GM13977 (cell line): Measurements from ENCODE around the gene NME4.

Experiments
- DNase-seq: peaks from one replicate; pipeline ENCODE4 v3.0.0; 2012; ENCODE audit warnings: low spot score
- CTCF ChIP-seq: IDR thresholded peaks from 2 replicates; pipeline ENCODE4 v1.5.1; 2012; ENCODE audit warnings: mild to moderate bottlenecking, control low read depth; ENCODE audit not compliant: insufficient read depth; ENCODE audit errors: extremely low read depth, missing control alignments
- in situ Hi-C: fragments of 300-500 bp; cut with MboI; formaldehyde crosslinking; loops from one replicate; pipeline ENCODE4 v1.12.0; 2022; ENCODE audit warnings: low sequenced_read_pairs, low pct_unique_long_range_greater_than_20kb, mixed read lengths, inconsistent platforms; ENCODE audit not compliant: unreplicated experiment

Gene NME4

GRCh38 chr16:398561-399339 lies 1.8 kb downstream of the NME4 start:
- in situ Hi-C loops = no loop called here
- no peak for TF ChIP-seq CTCF
- DNase-seq = no peak

GRCh38 chr16:399340-400019 lies 2.5 kb downstream of the NME4 start:
- in situ Hi-C loops = no loop called here
- DNase-seq = no peak
- TF ChIP-seq CTCF = no peak

DNA sequence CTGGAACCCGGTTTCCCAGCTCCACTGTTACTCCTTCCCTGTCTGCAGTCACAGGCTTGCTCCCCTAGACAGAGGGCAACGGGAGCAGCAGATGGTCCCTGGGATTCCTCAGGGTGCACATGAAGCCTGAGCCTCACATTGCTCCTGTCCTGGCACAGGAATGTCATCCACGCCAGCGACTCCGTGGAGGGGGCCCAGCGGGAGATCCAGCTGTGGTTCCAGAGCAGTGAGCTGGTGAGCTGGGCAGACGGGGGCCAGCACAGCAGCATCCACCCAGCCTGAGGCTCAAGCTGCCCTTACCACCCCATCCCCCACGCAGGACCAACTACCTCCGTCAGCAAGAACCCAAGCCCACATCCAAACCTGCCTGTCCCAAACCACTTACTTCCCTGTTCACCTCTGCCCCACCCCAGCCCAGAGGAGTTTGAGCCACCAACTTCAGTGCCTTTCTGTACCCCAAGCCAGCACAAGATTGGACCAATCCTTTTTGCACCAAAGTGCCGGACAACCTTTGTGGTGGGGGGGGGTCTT lies 3.1 kb downstream of the NME4 start:
- in situ Hi-C loops = no loop called here

DNA sequence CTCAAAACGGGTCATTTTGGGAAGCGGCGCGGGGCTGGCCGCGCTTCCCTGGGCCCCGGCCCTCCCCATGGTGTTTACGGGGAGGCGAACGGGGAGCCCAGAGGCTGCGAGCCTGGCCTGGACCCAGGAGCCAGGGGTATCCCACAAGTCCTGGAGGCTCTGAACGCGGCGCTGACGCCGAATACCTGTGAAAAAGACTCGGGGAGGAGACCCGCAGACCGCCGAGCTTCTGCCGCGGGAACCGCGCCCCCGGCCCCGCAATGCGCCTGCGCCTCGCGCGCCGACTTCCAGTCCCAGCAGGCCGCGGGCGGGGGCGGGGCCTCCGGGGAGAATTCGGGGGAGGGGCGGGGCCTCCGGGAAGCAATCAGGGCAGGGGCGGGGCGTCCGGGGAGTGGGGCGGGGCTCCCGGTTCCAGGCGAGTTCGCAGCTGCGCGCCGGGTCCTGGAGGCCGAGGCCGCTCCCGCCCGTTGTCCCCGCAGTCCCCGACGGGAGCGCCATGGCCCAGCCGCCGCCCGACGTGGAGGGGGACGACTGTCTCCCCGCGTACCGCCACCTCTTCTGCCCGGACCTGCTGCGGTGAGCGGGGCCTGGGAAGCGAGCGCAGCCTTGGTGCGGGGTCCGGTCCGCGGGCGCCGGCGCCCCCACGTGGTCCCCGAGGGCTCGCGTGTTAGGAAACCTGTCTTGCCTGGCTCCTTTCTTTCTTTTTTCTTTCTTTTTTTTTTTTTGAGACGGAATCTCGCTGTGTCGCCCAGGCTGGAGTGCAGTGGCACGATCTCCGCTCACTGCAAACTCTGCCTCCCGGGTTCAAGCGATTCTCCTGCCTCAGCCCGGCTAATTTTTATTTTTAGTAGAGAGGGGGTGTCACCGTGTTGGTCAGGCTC lies 4.7 kb downstream of the NME4 start, which contains the start of gene DECR2:
Gene DECR2, plus strand, starts transcription at position 418 of the 881 bp plus-strand sequence. Its CDS starts 79 bp downstream, at position 497.
- TF ChIP-seq CTCF = peak; percentile 59
- in situ Hi-C loops = no loop called here
- peak; percentile 99 for DNase-seq

More for the DNA sequence above, 3.1 kb downstream of the NME4 start:
- DNase-seq = no peak
- no peak for TF ChIP-seq CTCF

- in situ Hi-C loops = no loop called here
- DNase-seq = no peak
Observed at GRCh38 chr16:404971-405486, 8.0 kb downstream of the NME4 start.

More at GRCh38 chr16:404971-405486, 8.0 kb downstream of the NME4 start:
- TF ChIP-seq CTCF = no peak
